HL-60 (cell line): ENCODE results near the gene ACHE.
"Not testable (repeated sequence)": the region's sequence is repeated elsewhere in the genome, so short reads cannot be mapped to it uniquely, and the experiment has no call there.

ENCODE experiments used
- GABPA ChIP-seq: IDR thresholded peaks from 2 replicates; pipeline ENCODE4 v1.6.1; 2012; ENCODE audit warnings: low read depth
- POLR2AphosphoS5 ChIP-seq: IDR thresholded peaks from 2 replicates; pipeline ENCODE4 v1.6.1; 2012; ENCODE audit warnings: low read depth
- TF ChIP-seq, protein P1 (sequence below): IDR thresholded peaks from 2 replicates; pipeline ENCODE4 v1.6.1; 2012; ENCODE audit warnings: low read depth; ENCODE audit not compliant: insufficient replicate concordance
- TF ChIP-seq, protein P2 (sequence below): IDR thresholded peaks from one replicate; pipeline ENCODE4 v1.5.1; 2011; ENCODE audit warnings: low read length, control low read depth, inconsistent platforms; ENCODE audit not compliant: insufficient read depth

DNA sequence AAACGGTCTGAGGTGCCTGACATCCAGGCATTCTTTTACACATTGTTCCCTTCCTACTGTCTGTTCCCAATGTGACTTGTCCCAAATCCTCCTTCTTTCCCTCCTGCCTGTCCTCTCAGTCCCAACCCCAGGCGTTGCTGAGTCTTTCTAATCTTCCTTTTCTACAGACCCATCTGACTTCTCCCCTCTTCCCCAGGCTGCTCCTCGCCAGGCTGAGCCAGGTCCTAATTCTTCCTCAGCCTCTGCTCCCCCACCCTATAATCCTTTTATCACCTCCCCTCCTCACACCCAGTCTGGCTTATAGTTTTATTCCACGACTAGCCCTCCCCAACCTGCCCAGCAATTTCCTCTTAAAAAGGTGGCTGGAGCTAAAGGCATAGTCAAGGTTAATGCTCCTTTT is 27.9 kb upstream of the ACHE start:
- TF ChIP-seq, protein P1, sequence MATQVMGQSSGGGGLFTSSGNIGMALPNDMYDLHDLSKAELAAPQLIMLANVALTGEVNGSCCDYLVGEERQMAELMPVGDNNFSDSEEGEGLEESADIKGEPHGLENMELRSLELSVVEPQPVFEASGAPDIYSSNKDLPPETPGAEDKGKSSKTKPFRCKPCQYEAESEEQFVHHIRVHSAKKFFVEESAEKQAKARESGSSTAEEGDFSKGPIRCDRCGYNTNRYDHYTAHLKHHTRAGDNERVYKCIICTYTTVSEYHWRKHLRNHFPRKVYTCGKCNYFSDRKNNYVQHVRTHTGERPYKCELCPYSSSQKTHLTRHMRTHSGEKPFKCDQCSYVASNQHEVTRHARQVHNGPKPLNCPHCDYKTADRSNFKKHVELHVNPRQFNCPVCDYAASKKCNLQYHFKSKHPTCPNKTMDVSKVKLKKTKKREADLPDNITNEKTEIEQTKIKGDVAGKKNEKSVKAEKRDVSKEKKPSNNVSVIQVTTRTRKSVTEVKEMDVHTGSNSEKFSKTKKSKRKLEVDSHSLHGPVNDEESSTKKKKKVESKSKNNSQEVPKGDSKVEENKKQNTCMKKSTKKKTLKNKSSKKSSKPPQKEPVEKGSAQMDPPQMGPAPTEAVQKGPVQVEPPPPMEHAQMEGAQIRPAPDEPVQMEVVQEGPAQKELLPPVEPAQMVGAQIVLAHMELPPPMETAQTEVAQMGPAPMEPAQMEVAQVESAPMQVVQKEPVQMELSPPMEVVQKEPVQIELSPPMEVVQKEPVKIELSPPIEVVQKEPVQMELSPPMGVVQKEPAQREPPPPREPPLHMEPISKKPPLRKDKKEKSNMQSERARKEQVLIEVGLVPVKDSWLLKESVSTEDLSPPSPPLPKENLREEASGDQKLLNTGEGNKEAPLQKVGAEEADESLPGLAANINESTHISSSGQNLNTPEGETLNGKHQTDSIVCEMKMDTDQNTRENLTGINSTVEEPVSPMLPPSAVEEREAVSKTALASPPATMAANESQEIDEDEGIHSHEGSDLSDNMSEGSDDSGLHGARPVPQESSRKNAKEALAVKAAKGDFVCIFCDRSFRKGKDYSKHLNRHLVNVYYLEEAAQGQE = not testable (repeated sequence)
- TF ChIP-seq, protein P2, sequence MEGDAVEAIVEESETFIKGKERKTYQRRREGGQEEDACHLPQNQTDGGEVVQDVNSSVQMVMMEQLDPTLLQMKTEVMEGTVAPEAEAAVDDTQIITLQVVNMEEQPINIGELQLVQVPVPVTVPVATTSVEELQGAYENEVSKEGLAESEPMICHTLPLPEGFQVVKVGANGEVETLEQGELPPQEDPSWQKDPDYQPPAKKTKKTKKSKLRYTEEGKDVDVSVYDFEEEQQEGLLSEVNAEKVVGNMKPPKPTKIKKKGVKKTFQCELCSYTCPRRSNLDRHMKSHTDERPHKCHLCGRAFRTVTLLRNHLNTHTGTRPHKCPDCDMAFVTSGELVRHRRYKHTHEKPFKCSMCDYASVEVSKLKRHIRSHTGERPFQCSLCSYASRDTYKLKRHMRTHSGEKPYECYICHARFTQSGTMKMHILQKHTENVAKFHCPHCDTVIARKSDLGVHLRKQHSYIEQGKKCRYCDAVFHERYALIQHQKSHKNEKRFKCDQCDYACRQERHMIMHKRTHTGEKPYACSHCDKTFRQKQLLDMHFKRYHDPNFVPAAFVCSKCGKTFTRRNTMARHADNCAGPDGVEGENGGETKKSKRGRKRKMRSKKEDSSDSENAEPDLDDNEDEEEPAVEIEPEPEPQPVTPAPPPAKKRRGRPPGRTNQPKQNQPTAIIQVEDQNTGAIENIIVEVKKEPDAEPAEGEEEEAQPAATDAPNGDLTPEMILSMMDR = not testable (repeated sequence)
- not testable (repeated sequence) for TF ChIP-seq POLR2AphosphoS5, GABPA
